Lower leg skin (tissue), 4 donors: ENCODE measurements around the gene NPIPA1. TPM values are rescaled to one million over a fixed set of nuclear protein-coding genes. Genes with fewer than 3 reads are reported as not detected.
"Not testable (repeated sequence)": the region's sequence is repeated elsewhere in the genome, so short reads cannot be mapped to it uniquely, and the experiment has no call there.

Experiments used
- DNase-seq, 2 donors: peaks; one replicate each; pipeline ENCODE4 v3.0.0-alpha.2; 2019; ENCODE audit warnings: low spot score in 2 of 2
- H3K4me3 ChIP-seq: fragments of 200-600 bp; sonication (generic); 2 replicates; pipeline ENCODE4 v1.5.1; 2017; ENCODE audit warnings: mild to moderate bottlenecking, low read depth; ENCODE audit not compliant: poor library complexity, severe bottlenecking
- WGBS, 2 donors: methylation state at CpG; one replicate each; pipeline ENCODE4 v1.1.5; 2018; 5-methylcytosine and 5-hydroxymethylcytosine counted together
- intact Hi-C: fragments of 100-400 bp; cut with DNase I; formaldehyde crosslinking; loops from one replicate; pipeline ENCODE4 v1.15.0; 2023; ENCODE audit warnings: low total_unique reads
- microRNA counts, 2 donors: library from miRNA; unstranded; fragments of <30 nt; microRNA quantifications; one replicate each; lab custom pipeline; 2016
- microRNA-seq, 2 donors: library from miRNA; unstranded; fragments of <30 nt; microRNA quantifications; one replicate each; pipeline ENCODE4, GENCODE V29; 2016; ENCODE audit warnings: borderline replicate concordance in 2 of 2, borderline number of aligned reads in 1 of 2
- total RNA-seq, 4 donors: library from RNA; depleted of rRNA; stranded (reverse); fragments of >200 nt; gene quantifications; one replicate each; pipeline ENCODE4 v1.1.0, GENCODE V29; 2016

Gene NPIPA1
- total RNA-seq, 4 donors from 2014 or later, result 43.1 to 74.3 (median 57.7) TPM

- not testable (repeated sequence) for H3K4me3 ChIP-seq, DNase-seq
- WGBS, 2 donors, result 65 to 81% methylated on average over 3 of the region's 3 CpGs
- intact Hi-C loops, result loop anchor here (2.0 kb wide), 1 partner anchor 74 kb away; no protein-coding TSS in a partner anchor
Observed at GRCh38 chr16:14981234-14981633, 44.0 kb downstream of the NPIPA1 start.

DNA sequence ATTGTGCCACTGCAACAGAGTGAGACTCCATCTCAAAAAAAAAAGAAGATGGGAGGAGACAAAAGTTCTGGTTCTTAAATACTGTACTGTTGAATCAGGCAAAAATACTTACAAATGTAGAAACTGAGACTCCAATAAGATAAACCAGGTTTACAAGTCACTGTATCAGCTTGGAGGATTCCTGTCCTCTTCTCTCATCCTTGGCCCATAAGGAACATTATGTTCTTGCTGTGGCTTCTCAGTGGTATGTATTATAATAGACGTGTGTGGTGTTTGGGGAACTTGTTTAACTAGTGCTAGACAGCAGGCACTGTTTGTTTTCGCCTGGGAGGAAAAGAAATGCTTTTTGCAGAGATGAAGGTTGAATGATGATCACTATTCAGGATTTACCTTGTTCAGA is 45.3 kb downstream of the NPIPA1 start:
- H3K4me3 ChIP-seq, DNase-seq, intact Hi-C loops: not testable (repeated sequence)
- WGBS, 2 donors, result 36 to 39% methylated on average over 2 of the region's 2 CpGs

DNA sequence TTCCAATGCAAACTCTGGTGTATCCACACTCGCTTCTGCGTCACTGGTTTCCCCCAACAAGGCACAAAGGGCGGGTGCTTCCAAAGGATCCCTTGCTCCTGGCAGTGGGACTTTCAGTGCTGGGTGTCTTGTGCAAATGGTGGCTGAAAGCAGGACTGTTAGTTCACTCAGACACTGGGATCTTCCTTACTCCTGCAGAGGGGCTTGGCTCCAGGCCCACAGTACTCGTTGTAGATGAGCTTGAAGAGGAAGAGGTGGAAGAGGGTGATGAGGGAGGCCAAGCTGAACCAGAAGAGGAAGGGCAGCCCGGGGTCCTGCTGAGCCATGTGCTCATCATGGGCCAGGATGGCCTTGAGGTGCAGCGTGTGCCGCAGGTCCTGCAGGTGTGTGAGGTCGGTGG is 50.8 kb downstream of the NPIPA1 start:
- not testable (repeated sequence) for H3K4me3 ChIP-seq
- WGBS, 2 donors, result 79 to 87% methylated on average over 8 of the region's 8 CpGs

GRCh38 chr16:14988661-14989191 is 51.5 kb downstream of the NPIPA1 start:
- DNase-seq, result not testable (repeated sequence)
- WGBS, 2 donors, result 82 to 90% methylated on average over 25 of the region's 25 CpGs

More for the DNA sequence above, 50.8 kb downstream of the NPIPA1 start:
- DNase-seq, intact Hi-C loops: not testable (repeated sequence)

GRCh38 chr16:14989291-14990281 is 52.3 kb downstream of the NPIPA1 start:
- intact Hi-C loops, H3K4me3 ChIP-seq, DNase-seq: not testable (repeated sequence)
- 58 to 91% methylated on average over 10 to 48 of the region's 98 CpGs for WGBS, 2 donors

More at GRCh38 chr16:14988661-14989191, 51.5 kb downstream of the NPIPA1 start:
- H3K4me3 ChIP-seq, intact Hi-C loops: not testable (repeated sequence)

DNA sequence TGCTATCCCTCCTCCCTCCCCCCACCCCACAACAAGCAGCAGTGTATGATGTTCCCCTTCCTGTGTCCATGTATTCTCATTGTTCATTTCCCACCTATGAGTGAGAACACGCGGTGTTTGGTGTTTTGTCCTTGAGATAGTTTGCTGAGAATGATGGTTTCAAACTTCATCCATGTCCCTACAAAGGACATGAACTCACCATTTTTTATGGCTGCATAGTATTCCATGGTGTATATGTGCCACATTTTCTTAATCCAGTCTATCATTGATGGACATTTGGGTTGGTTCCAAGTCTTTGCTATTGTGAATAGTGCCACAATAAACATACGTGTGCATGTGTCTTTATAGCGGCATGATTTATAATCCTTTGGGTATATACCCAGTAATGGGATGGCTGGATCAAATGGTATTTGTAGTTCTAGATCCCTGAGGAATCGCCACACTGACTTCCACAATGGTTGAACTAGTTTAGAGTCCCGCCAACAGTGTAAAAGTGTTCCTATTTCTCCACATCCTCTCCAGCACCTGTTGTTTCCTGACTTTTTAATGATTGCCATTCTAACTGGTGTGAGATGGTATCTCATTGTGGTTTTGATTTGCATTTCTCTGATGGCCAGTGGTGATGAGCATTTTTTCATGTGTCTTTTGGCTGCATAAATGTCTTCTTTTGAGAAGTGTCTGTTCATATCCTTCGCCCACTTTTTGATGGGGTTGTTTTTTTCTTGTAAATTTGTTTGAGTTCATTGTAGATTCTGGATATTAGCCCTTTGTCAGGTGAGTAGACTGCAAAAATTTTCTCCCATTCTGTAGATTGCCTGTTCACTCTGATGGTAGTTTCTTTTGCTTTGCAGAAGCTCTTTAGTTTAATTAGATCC is 56.3 kb downstream of the NPIPA1 start:
- DNase-seq, H3K4me3 ChIP-seq, intact Hi-C loops: not testable (repeated sequence)
- 93 to 94% methylated on average over 7 of the region's 7 CpGs for WGBS, 2 donors

DNA sequence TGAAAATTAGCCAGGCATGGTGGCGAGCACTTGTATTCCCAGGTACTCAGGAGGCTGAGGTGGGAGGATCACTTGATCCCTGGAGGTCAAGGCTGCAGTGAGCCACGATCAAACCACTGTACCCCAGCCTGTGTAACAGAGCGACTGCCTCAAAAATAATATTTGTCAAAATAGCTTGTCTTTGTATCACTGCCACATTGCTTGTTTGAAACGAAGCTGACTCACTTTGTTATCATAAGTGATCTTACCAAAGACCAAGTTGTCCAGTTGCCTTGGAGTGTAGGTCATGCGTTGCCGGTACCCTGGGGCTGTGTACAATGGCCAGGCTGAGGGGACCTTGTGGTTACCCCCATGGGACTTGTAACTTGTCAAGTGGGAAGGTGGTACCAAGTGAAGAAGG is 59.5 kb downstream of the NPIPA1 start:
- intact Hi-C loops, H3K4me3 ChIP-seq, DNase-seq: not testable (repeated sequence)
- 74 to 81% methylated on average over 4 to 6 of the region's 6 CpGs for WGBS, 2 donors

GRCh38 chr16:14998300-14998699 is 61.1 kb downstream of the NPIPA1 start:
- intact Hi-C loops, H3K4me3 ChIP-seq, DNase-seq: not testable (repeated sequence)
- 95 to 97% methylated on average over 7 of the region's 7 CpGs for WGBS, 2 donors

- 78 to 84% methylated on average over 3 of the region's 3 CpGs for WGBS, 2 donors
- H3K4me3 ChIP-seq, intact Hi-C loops, DNase-seq: not testable (repeated sequence)
Observed at GRCh38 chr16:14999845-15000244, 62.6 kb downstream of the NPIPA1 start.

MicroRNAs within 50 kb of the gene (microRNA counts, 767-probe panel; counts per million panel counts)
- microRNA hsa-miR-3180-3p (lab: Ali Mortazavi, UCI) (0 to 358 counts per million in 2 donors), microRNA hsa-miR-3180-5p (lab: Ali Mortazavi, UCI) (0 to 358 counts per million in 2 donors)

Small RNAs within 50 kb of the gene (microRNA-seq; reads per million reads assigned to microRNA genes)
- gene MIR3180-1 (0 reads per million in 2 donors), gene MIR3670-1 (0 reads per million in 2 donors), gene MIR6511A1 (0 reads per million in 2 donors), gene MIR6770-1 (0 reads per million in 2 donors)

Other genes starting within 250 kb of the NPIPA1 start
- gene PLA2G10, start 243.1 kb upstream of the NPIPA1 start, total RNA-seq, result not detected
- 1 to 10 TPM in 2 of 4 donors, under 1 TPM in 1, not detected in 1; 0.57 to 2.0 (median 1.6) TPM for gene NPIPA3, start 234.0 kb upstream of the NPIPA1 start, total RNA-seq
- gene NPIPA2, start 194.9 kb upstream of the NPIPA1 start, total RNA-seq, result 1 to 10 TPM in 3 of 4 donors, under 1 TPM in 1; 0.57 to 2.2 (median 1.8) TPM
- 10 to 100 TPM; 30.8 to 47.1 (median 36.0) TPM for gene NOMO1, start 103.7 kb upstream of the NPIPA1 start, total RNA-seq
- gene PDXDC1, start 37.6 kb downstream of the NPIPA1 start, total RNA-seq, result 10 to 100 TPM; 38.2 to 63.0 (median 50.1) TPM
- gene NTAN1, start 118.6 kb downstream of the NPIPA1 start, total RNA-seq, result 10 to 100 TPM; 43.5 to 67.6 (median 50.9) TPM
- gene RRN3, start 156.8 kb downstream of the NPIPA1 start, total RNA-seq, result 10 to 100 TPM; 19.1 to 29.0 (median 25.3) TPM